CD4-positive, alpha-beta T cell treated with Interleukin-15 for 4 hours (primary cell): Measurements from ENCODE around the gene CNGA1.
"Not testable (repeated sequence)": the region's sequence is repeated elsewhere in the genome, so short reads cannot be mapped to it uniquely, and the experiment has no call there.

Experiments used
- DNase-seq: peaks from one replicate; pipeline ENCODE4 v3.0.0-alpha.2; 2020; ENCODE audit warnings: low spot score

CNGA1 gene

DNA sequence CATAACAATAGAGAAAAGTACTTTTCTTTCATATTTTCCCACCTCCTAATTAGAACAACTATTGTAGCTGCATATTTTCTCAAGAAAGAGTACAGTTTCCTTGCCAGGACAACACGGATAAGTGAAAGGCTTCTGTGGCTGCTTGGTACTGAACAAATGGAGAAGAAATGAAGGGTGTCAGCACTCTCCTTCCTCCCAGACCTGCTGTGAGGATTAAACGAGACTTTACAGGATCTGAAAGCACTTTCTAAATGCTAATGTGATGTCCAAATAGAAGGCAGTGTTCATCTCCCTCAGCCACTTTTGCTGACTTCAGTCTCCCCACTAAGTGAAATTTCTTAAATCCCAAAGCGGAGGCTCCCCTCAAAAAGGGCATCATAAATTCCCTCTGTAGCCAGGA, 14.0 kb upstream of the CNGA1 start:
- DNase-seq: no peak

DNA sequence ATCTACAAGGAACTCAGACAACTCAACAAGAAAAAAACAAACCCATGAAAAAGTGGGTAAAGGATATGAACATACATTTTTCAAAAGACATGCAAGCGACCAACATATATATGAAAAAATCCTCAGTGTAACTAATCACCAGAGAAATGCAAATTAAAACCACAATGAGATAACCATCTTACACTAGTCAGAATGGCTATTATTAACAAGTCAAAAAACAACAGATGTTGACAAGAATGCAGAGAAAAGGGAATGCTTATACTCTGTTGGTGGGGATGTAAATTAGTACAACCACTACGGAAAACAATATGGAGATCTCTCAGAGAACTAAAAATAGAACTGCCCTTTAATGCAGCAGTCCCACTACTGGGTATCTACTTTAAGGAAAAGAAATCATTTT, 12.2 kb upstream of the CNGA1 start:
- DNase-seq: no peak

DNA sequence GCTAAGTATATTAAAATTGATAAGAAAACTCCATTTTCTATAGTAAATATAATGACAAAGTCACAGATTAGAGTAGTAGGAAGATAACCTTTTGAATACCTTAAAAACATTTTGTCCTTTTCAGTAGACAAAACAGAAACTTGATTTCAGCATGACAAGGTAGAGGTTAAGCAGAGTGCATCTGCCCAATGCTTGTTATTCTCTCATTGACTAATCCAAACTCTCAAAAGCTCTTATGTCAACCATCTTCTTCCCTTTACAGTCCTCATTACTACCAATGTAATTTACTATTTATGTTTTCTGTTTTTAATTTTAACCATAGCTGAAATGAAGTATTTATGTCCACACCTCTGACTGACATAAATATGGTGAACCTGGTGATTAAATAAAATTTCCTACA, 11.2 kb upstream of the CNGA1 start:
- no peak for DNase-seq

DNA sequence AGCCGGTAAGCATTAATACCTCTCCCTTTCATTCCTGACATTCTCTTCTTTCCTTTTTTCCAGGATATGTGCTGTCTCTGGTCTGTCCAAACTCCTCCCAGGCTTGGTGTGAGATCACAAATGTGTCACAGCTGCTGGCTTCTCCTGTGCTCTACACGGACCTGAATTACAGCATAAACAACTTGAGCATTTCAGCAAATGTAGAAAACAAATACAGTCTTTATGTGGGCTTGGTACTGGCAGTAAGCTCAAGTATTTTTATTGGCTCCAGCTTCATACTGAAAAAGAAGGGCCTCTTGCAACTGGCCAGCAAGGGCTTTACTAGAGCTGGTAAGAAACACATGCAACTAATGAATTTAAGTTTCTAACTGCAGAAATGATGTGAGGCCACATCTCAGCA, 8.5 kb upstream of the CNGA1 start:
- no peak for DNase-seq

DNA sequence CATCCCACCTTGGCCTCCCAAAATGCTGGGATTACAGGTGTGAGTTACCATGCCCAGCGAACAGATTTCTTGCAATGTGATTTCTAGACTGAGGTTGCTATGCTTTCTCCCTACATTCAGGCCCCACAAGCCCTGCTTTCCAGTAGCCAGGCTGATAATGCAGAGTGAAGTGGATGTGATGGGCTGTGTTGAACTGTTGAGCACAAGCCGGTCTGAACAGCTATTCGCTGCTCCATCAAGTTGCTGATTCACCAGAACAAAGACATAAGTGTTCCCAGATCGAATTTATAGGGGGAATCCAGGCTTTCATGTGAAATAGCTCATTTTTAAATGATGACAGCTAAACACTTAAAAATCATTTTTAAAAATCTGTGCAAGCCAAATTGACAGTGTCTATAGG, 8.0 kb upstream of the CNGA1 start:
- no peak for DNase-seq

DNA sequence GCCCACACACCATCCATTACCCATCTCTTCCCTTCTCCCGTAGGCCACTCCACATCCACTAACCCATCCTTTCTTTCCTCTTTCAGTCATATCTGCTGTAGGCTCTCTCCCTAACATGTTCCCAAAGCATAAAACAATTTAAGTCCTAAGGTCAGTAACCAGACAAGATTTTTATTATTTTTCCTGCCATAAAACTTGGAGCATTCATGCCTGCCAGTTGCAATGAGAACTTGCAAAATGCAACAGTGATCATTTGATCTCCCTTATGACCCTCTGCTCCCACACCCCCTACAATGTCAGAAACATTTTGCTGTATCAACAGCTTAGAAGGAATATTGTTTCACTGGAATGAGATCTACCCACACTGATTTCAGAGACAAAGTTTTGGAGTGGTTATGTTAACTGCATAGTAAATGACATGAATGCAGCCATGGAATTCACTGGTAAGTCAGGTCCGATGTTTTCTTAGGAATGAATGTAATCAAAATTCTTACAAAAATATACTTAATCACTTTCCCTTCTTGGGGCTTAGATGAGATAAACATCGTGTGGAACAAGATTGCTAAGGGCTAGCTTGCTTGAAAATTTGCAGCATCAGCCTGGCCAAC, 5.8 kb upstream of the CNGA1 start:
- no peak for DNase-seq

DNA sequence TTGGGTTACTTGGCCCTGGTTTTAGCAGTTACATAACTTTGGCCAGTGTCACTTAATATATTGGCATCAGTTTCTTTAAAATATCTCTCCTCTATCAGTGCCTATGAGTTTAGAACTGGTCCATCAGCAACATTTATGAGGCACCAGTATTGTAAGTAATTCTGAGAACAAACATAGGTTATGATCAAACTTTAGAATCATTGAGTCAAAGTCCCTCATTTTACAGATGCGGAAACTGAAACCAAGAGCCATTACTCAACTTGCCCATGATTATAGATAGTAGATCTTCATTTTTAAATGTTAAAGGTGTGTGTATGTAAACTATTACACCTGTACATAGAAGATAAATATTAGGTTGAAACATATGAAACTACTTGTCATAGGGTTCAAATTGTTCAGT, 4.6 kb upstream of the CNGA1 start:
- no peak for DNase-seq

DNA sequence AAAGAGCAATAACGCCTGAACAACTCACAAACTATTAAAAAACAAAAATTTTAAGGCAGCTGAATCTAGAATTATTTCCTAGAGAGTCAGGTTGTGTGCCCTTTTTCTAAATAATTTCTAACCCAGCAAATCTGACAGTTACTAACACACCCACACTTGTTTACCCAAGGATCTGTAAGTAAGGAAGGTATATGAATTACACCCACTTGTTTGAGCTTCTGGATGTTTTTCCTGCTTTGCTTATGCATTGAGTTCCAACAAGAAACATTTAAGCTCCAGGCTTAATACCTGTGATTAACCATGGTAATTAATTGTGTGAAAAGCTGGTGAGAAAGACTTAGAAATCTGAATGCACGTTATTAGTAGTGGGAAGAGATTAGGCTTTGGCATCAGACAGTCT, 1.6 kb upstream of the CNGA1 start:
- no peak for DNase-seq

DNA sequence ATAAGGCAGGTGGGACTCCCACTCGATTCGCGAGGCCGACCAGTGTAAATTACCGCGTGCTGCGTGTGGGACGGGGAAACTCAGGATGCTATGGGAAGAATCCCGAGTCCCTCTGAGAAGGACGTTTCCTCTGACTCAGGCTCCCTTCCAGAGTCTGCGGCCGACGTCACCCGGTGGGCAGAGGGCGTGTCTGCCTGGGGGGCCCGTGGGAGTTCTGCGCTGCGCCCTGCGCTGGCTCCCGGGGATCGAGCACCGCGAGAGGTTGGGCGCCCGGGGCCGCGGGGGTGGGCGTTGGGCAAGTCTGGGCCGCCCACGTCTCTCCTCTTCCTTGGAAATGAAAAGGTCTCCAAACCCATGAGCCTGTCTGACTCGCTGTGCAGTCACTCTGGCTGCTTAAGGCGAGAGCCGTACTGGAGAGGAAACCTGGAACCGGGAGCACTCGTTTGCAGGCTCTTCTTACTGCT, 659 bp upstream of the CNGA1 start:
- DNase-seq: no peak

DNA sequence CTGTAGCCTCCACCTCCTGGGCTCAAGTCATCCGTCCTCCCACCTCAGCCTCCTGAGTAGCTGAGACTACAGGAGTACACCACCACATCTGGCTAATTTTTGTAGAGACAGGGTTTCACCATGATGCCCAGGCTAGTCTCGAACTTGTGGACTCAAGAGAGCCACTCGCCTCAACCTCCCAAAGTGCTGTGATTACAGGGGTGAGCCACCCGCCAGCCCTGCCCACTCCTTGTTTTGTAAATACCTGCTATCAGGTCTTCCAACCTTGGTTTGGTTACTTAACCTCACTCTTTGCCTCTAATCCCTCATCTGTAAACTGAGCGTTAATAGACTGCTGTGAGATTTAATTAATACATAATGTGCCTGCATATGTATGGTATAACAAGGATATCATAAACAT, 803 bp downstream of the CNGA1 start:
- no peak for DNase-seq

DNA sequence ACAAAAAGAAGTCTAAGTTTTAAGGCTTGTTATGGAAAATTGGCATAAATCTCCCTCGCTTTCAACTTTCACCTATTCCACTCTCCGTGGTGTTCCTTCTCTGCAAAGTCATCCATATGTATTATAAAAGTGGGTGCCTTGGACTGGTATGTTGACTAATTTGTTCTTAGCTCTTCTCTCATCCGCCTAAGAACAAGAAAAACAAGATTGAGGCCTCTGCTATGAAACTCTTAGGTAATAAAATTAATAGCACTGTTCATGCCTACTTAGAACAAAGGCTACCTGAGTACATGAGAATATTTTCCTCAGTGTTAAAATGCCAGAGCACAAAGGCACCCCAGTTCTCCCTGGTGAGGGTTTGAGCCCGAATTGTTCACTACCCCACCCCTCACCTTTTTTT, 1.3 kb downstream of the CNGA1 start:
- no peak for DNase-seq

DNA sequence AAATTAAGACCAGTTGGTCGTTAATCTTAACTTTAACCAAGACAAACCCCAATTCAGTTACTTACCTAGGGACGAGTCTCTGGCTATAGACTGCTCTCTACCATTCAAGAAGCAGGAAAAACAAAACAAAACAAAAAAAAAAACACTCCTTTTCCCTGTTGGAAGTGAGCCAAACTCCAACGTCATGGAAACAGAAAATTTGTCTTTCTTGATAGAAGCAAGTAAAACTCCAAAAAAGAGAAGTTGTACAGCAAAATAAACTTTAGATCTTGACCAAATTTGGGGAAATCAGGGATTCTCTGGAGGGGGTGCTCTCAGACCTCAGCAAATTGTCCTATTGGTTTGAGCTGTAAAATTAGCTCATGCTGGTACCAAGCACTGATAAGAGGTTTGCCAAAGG, 3.7 kb downstream of the CNGA1 start:
- no peak for DNase-seq

DNA sequence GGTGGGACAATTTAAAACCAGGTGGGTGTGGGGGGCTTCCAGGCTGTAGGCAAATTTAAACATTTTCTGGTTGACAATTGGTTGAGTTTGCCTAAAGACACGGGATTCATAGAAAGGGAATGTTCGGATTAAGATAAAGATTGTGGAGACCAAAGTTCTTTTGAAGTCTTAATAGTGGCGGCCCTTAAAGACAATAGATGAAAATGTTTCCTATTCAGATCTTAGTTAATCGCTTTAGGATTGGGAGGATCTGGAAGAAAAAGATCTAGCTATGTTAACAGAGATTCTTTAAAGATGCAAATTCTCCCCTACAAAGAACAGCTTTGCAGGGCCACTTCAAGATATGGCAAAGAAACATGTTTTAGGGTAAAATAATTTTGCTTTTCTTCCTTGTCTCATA, 4.8 kb downstream of the CNGA1 start:
- no peak for DNase-seq

DNA sequence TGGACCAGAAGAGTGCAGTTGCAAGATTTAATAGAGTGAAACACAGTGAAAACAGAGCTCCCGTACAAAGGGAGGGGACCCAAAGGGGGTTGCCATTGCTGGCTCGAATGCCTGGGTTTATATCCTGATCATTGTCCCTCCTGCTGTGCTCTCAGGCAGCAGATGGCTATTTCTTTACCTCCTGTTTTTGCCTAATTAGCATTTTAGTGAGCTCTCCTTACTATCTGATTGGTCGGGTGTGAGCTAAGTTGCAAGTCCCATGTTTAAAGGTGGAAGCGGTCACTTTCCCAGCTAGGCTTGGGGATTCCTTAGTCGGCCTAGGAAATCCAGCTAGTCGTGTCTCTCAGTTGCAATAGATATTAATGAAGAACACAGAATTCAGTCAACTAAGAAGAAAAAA, 5.6 kb downstream of the CNGA1 start:
- not testable (repeated sequence) for DNase-seq

DNA sequence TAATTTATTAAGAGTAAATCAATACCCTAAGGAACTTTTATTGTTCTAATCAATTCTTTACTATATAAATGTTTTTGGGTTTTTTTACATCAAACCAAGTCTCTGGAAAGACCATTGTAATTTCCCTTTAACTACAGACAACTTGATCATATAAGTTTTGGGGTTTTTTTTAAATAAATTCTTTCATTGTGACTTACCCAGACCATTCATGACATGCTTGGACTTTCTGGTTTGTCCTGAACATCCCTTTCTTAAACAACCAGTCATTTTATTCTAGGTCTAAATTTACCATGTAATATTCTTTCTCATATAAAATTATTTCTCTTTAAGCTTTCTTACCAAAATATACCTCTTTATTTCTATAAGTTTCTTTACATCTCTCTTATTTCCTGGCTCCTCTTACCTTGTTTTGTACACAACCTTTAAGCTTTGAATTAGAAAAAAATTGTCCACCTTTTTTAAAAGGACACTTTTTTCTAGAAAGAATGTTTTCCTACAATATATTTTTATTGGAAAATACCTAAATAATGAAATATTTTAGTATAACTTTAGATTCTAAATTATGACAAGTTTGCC, 8.4 kb downstream of the CNGA1 start:
- DNase-seq: no peak

DNA sequence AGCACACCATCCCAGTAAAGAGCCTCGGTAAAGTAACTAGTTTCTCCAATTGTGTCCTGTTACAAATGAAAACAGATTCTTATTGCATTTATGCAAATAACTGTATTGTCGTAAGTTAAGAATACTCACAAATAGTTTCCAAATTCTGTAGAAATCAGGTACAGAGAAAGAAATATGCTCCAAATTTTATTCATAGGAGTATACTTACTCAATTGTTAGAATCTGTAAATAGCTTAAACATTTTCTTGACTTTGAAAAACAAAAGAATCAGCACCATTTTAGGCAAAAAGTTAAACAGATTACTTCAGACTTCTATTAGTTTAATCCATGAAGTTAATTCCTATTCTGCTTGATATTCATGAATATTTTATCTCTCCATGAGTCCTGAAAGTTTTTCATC, 10.7 kb downstream of the CNGA1 start:
- no peak for DNase-seq

DNA sequence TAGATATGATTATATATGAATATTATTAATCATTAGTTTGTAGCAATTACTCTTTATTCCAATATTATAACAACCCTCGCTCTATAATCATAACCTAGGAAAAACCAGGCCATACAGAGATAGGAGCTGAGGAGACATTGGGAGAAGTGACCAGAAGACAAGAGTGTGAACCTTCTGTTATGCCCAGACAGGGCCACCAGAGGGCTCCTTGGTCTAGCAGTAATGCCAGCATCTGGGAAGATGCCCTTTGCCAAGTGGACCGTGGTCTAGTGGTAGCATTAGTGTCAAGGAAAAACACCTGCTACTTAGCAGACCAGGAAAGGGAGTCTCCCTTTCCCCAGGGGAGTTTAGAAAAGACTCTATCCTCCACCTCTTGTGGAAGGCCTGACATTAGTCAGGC, 12.9 kb downstream of the CNGA1 start:
- DNase-seq: peak; percentile 17

DNA sequence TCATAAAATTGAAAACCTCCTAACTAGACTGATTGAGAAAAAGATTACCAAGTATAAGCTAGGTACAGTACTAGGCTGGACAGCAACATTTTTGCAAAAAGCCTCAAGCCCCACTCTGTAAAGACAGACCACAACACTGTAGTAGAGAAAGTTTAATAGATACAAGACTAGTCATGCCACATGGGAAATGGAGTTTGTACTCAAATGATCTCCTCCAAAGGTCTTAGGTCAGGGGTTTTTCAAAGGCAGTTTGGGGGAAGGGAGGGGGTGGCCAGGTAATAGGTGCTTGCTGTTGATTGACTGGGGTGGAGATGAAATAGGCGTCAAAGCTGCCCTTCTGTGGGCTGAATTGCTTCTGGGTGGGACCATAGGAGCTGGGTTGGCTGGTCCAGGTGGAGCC, 14.2 kb downstream of the CNGA1 start:
- DNase-seq: no peak

DNA sequence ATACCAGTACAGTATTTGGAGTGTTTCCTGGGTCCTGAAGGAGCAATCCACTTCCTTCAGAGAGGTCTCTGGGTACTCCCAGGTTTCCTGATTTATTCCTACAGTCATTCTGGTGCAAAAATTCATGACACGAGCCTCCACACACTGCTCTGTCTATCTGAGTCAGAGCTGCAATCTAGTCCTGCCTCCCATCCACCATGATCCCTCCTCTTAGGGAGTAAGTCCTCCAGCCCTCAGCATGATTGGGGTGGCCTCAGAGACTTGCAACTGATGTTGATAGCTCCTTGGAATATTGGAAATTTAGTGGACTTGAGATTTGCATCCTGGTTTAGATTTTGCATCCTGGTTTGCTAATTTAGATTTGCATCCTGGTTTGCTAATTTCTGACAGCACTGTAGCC, 20.5 kb downstream of the CNGA1 start:
- DNase-seq: no peak

DNA sequence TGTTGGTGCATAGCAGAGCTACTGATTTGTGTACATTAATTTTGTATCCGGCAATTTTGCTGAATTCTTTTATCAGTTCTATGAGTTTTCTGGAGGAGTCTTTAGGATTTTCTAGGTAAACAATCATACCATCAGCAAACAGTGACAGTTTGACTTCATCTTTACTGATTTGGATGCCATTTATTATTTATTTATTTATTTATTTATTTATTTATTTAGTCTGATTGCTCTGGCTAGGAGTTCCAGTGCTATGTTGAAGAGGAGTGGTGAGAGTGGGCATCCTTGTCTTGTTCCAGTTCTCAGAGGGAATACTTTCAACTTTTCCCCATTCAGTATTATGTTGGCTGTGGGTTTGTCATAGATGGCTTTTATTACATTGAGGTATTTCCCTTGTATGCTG, 24.0 kb downstream of the CNGA1 start:
- DNase-seq: not testable (repeated sequence)

DNA sequence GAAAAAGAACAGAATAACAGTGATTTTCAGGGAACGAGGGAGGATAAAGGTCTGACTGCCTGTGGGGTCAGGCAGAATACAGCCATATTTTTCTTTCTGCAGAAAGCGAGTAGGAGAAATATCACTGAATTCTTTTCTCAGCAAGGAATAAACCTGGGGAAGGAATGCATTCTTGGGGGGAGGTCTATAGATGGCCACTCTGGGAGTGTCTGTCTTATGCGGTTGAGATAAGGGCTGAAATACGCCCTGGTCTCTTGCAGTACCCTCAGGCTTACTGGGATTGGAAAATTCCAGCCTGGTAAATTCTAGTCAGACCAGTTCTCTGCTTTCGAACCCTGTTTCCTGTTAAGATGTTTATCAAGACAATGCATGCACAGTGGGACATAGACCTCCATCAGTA, 26.3 kb downstream of the CNGA1 start:
- DNase-seq: no peak

DNA sequence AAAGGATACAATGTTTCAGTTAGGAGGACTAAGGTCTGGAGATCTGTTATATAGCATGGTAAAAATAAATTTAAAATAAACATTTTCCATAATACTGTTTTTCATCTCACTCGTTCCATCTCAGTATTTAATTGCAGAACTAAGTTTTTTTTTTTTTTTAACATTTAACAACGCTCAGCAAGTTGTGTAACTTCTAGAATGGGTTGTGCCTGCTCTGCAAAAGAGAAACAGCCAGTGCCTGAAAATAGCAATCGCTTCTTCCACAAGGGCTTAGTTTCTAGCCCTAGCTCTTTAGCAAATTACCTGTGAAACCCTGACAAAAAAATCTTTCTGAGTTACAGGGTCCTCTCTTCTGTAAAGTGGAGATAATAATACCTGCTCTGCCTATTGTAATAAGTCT, 41.9 kb downstream of the CNGA1 start:
- no peak for DNase-seq

DNA sequence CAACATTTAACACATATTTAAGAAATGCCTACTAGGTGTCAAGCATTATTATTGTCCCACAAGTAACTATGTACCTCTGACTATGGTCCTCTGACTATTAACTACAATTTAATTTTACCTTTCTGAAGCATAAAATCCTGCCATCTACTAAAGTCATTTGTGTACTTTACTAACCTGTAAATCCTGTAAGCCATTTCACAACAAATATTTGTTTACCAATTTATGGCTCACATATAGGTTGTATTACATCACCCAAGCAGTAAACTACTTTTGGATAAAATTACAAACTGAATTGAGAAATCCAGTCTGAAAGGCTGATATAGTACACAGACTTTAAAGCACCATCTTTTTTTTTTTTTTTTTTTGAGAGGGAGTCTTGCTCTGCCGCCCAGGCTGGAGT, 43.8 kb downstream of the CNGA1 start:
- no peak for DNase-seq

DNA sequence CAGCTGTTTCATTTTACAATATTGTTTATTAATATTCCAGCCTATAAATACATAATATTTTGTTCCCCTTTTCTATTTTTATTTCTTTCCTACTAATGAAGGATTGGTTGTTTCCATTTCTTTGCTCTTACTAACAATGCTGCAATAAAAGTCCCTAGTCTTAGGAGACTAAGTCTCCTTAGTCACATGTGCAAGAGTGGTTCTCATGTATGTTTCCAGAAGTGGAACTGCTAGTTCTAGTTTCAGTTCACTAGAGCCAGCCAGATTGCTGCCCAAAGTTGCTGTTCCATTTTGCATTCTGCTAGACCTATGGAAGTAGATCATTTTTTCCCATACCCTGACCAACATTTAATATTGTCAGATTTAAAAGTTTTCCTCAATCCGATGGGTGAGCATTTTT, 44.3 kb downstream of the CNGA1 start:
- DNase-seq: no peak

DNA sequence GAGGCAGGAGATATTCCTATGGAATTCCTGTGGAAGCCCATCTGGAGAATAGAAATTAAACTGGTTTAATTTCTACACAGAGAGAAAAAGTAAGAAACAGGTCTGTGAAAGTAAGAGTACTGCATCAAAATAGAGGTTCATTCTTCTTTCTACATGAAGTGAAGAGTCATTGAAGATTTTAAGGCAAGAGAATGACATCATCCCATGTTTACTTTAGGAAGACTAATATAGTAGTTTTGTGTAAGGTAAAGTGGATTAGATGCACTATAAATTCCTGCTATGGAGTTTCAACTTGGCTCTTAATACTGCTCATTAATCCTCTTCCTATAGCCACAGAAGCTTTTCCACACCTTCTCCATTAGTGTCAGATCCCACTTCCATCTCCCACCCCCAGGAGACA, 47.6 kb downstream of the CNGA1 start:
- no peak for DNase-seq
